MG63 (cell line): Measurements from ENCODE around the gene PARVA. TPM values are rescaled to one million over a fixed set of nuclear protein-coding genes. Genes with fewer than 3 reads are reported as not detected.

Source experiments
- DNase-seq: peaks from one replicate; pipeline ENCODE4 v3.0.0-alpha.2; 2020
- H3K27me3 ChIP-seq: fragments of 250-450 bp; sonication (Bioruptor Pico); 2 replicates; pipeline ENCODE4 v1.5.1; 2020; ENCODE audit warnings: mild to moderate bottlenecking, moderate library complexity
- H3K36me3 ChIP-seq: fragments of 250-450 bp; sonication (Bioruptor Pico); 2 replicates; pipeline ENCODE4 v1.5.1; 2020; ENCODE audit warnings: mild to moderate bottlenecking, moderate library complexity
- H3K4me3 ChIP-seq: fragments of 250-450 bp; sonication (Bioruptor Pico); 2 replicates; pipeline ENCODE4 v1.5.1; 2020; ENCODE audit warnings: mild to moderate bottlenecking, moderate library complexity
- H3K9me3 ChIP-seq: fragments of 250-450 bp; sonication (Bioruptor Pico); 2 replicates; pipeline ENCODE4 v1.5.1; 2020; ENCODE audit warnings: mild to moderate bottlenecking, moderate library complexity
- total RNA-seq: library from RNA; depleted of rRNA; stranded (reverse); fragments of >200 nt; shearing (Covaris generic); gene quantifications from 2 replicates; pipeline ENCODE4 v1.2.3, GENCODE V29; 2014; ENCODE audit warnings: low replicate concordance

PARVA gene
- total RNA-seq, 1 experiment from 2014 or later = 27.9 TPM

DNA sequence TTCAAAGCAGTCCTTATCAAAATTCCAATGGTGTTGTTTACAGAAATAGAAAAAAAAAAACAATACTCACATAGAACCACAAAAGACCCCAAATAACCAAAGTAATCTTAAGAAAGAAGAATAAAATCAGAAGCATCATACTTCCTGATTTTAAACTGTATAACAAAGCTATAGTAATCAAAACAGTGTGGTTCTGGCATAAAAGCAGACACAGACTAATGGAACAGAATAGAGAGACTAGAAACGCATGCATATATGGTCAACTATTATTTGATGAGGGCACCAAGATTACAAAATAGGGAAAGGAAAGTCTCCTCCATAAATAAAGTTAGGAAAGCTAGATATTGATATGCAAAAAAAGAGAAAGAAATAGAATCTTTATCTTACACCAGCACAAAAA is 176.8 kb downstream of the PARVA start:
- Histone ChIP-seq H3K27me3 (no peaks in the 10 kb centered on the region), H3K4me3 (no peak overlapping the region), H3K36me3 (no peaks in the 10 kb centered on the region), H3K9me3 (peaks cover 3% of the 10 kb centered on the region; the same call in 1 of the 2 replicates)
- no peak for DNase-seq

DNA sequence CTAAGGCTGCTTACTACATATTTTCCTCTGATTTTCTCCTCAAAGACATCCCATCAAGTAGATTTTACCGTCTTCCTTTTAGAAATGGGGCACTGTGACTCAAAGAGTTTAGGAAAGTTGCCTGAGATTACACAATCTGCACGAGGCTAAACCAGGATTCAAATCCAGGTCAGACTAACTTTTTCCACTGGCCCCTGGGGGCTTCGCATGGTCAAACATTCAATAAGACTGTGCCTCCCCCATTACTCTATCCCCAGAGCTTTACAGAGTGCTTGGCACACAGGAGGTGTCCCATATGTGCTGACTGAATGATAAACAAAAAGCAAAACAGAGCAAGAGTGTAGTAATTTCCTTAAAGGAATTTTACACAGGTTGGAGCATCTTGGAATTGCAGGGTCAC is 178.8 kb downstream of the PARVA start:
- Histone ChIP-seq H3K9me3 (peaks cover 3% of the 10 kb centered on the region; the same call in 1 of the 2 replicates), H3K27me3 (no peaks in the 10 kb centered on the region), H3K4me3 (no peak overlapping the region), H3K36me3 (no peaks in the 10 kb centered on the region)
- DNase-seq = no peak

DNA sequence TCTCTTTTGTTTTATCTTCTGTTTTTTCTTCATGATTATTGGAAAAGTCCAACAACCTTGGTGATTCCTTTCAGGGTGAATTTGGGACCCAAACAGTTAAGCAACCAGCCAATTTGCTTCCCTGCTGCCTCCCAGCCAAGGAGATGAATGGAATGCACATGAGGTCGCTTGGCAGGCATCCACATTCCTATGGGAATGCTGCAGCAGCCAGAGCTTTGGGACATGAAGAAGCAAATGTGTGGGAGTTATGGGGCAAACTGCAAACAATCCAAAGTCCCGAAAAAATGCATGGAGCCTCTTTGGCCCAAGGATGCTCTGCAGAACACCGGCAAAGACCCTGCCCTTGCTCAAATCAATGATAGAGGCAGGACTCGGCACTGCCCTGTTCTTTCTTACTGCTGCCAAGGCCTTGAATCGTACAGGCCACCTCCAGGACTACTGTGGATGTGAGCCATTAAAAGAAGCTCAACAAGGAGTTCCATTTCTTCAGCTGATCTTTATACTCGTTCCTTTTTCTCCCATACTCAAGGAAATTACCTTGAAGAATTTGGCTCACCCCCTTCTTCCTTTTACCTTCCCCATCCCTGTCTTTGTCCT is 179.5 kb downstream of the PARVA start:
- Histone ChIP-seq H3K27me3 (no peaks in the 10 kb centered on the region), H3K4me3 (no peak overlapping the region), H3K9me3 (peaks cover 3% of the 10 kb centered on the region; the same call in 1 of the 2 replicates), H3K36me3 (no peaks in the 10 kb centered on the region)
- peak; percentile 92 for DNase-seq

DNA sequence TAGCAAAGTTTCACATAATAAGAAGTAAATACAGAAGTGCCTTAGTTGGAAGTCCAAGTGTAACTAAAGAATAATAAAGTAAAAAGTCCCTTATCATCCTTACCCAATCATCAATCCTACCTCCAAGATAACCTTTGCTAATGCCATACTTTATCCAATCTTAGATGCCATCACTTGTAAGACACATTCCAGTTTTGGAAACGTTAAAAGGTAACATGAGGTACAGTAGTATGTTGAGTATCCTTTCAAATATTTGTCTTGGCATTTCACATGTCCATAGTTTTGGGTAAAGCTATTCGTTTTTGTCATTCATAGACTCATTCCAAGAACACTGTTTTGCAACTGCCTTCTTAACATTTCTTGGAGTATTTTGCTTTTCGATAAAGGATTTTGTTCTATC is 181.6 kb downstream of the PARVA start:
- DNase-seq = no peak
- no peaks in the 10 kb centered on the region for H3K36me3 ChIP-seq
- no peaks in the 10 kb centered on the region for H3K27me3 ChIP-seq
- no peak overlapping the region for H3K4me3 ChIP-seq
- H3K9me3 ChIP-seq = peaks cover 3% of the 10 kb centered on the region; the same call in 1 of the 2 replicates

DNA sequence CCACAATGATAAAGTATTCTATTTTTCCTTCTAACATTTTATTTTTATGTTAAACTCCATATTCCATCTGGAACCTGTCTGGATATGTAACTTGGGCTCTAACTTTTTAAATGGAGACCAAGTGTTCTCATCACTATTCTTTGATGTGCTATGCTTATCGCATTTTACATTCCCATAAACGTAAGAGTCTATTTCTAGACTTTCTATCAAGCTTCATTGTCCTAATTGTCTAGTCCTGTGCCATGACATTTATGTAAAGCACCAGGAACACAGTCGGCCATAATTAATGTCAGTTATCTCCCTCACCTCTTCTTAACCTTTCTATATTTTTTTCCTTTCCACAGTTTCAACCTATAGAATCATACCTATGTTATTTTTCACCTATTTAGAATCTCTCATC is 183.0 kb downstream of the PARVA start:
- no peak for DNase-seq
- no peaks in the 10 kb centered on the region; the same call in 1 of the 2 replicates for H3K9me3 ChIP-seq
- H3K36me3 ChIP-seq = no peaks in the 10 kb centered on the region
- no peak overlapping the region for H3K4me3 ChIP-seq
- no peaks in the 10 kb centered on the region for H3K27me3 ChIP-seq

DNA sequence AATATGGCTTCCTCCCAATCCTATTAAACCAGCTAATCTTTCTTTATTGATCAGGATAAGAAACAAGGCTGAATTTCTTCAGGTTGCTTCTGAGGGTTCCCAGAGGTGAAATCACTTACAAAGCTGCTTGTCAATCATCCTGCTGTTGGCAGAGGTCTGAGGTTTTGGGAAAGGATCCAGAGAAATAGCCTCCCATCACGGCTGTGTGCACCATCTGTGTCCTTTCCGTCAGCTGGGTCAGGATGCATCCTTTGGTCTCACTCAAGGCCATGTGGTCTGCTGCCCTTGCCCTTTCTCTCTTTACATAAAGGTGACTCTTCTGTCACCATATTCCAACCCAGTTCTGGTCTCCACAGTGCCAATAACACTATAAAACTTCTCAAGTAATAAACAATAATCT is 183.5 kb downstream of the PARVA start:
- DNase-seq = no peak
- H3K4me3 ChIP-seq = no peak overlapping the region
- H3K9me3 ChIP-seq = no peaks in the 10 kb centered on the region; the same call in 1 of the 2 replicates
- no peaks in the 10 kb centered on the region for H3K27me3 ChIP-seq
- no peaks in the 10 kb centered on the region for H3K36me3 ChIP-seq

DNA sequence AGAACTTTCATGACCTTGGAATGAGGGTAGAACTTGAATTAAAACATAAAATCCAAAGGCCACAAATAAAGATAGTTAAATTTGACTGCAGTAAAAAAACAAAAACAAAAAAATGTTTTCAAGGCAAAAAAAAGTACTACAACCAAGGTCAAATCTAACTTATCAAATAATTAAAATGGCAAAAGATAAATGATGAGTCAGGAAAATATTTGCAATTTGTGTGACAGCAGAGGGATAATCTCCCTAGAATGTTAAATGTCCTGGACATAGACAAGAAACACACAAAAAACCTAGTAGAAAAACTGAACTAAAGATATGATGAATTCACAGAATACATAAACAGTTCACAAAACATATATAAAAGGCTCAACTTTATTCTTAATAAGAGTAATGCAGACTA is 186.6 kb downstream of the PARVA start:
- no peaks in the 10 kb centered on the region for H3K36me3 ChIP-seq
- no peak for DNase-seq
- peaks cover 8% of the 10 kb centered on the region; the same call in 1 of the 2 replicates for H3K9me3 ChIP-seq
- no peaks in the 10 kb centered on the region for H3K27me3 ChIP-seq
- no peak overlapping the region for H3K4me3 ChIP-seq

DNA sequence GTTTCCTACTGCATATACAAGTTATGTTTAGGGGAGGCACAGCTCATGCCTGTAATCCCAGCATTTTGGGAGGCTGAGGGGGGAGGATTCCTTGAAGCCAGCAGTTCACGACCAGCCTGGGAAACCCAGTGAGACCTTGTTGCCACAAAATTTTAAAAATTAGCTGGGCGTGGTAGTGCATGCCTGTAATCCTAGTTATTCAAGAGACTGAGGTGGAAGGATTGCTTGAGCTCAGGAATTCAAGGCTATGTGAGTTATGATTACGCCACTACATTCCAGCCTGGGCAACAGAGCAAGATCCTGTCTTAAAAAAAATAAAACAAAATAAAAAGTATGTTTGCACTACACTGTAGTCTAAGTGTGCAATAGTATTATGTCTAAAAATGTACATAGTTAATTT is 188.0 kb downstream of the PARVA start:
- H3K9me3 ChIP-seq = peaks cover 8% of the 10 kb centered on the region; the same call in 1 of the 2 replicates
- no peaks in the 10 kb centered on the region for H3K36me3 ChIP-seq
- no peak overlapping the region for H3K4me3 ChIP-seq
- no peaks in the 10 kb centered on the region for H3K27me3 ChIP-seq
- no peak for DNase-seq

DNA sequence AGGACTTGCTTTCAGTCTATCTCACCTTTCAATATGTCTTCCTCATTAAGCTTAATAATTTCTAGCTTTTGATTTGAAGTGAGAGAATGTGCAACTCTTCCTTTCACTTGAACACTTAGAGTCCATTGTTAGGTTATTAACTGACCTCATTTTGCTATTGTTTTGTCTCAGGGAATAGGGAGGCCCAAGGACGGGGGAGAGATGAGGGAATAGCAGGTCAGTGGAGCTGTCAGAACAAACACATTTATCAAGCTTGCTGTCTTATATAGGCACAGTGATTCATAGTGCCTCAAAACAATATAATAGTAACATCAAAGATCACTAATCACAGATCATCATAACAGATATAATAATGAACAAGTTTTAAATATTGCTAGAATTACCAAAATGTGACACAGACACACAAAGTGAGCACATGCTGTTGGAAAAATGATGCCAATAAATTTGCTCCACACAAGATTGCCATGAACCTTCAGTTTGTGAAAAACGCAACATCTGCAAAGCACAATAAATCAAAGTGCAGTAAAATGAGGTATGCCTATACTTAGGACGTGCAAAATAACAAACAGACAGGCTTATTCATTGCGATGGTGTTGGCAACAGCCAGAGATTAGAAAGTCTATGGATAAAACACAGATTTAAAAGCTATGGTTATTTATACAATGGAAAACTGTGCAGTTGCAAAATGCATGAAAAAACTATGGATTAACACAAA is 190.5 kb downstream of the PARVA start:
- no peaks in the 10 kb centered on the region for H3K36me3 ChIP-seq
- H3K4me3 ChIP-seq = no peak overlapping the region
- H3K27me3 ChIP-seq = no peaks in the 10 kb centered on the region
- peaks cover 8% of the 10 kb centered on the region; the same call in 1 of the 2 replicates for H3K9me3 ChIP-seq
- no peak for DNase-seq

DNA sequence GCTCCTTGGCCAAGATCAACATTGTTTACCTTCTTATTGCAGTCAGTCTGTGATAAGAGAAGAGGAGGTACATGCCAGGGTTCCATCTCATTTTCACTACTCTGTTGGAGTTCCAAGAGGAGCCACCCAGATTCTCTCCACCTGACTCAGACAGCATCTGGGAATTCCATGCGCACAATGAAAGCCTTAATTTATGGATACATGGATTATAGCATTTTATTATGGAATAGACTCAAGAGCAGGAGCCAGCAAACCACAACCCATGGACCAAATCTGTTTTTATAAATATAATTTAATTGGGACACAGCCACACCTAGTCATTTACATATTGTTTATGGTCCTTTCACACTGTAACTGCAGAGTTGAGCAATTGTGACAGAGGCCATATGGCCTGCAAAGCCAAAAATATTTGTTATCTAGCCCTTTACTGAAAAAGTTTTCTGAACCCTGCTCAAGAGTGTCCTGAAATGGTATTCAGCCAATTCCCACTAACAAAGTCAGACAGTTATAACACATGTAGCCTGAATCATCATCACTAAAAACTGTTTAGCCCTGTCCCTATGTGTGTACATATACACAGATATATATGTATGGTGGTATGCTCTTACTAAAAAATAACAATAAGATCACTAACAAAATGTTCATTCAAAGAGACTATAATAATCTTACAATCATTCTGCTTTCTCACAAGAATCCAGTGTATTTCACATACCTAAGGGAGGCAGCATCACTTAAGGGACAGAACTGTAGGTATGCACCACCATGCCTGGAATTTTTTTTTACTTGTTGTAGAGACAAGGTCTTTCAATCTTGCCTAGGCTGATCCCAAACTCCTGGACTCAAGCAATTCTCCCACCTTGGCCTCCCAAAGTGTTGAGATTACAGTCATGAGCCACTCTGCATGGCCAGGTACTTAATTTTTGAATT is 192.4 kb downstream of the PARVA start:
- Histone ChIP-seq H3K36me3 (no peaks in the 10 kb centered on the region), H3K27me3 (no peaks in the 10 kb centered on the region), H3K4me3 (no peak overlapping the region), H3K9me3 (peaks cover 8% of the 10 kb centered on the region; the same call in 1 of the 2 replicates)
- DNase-seq = peak; percentile 32

DNA sequence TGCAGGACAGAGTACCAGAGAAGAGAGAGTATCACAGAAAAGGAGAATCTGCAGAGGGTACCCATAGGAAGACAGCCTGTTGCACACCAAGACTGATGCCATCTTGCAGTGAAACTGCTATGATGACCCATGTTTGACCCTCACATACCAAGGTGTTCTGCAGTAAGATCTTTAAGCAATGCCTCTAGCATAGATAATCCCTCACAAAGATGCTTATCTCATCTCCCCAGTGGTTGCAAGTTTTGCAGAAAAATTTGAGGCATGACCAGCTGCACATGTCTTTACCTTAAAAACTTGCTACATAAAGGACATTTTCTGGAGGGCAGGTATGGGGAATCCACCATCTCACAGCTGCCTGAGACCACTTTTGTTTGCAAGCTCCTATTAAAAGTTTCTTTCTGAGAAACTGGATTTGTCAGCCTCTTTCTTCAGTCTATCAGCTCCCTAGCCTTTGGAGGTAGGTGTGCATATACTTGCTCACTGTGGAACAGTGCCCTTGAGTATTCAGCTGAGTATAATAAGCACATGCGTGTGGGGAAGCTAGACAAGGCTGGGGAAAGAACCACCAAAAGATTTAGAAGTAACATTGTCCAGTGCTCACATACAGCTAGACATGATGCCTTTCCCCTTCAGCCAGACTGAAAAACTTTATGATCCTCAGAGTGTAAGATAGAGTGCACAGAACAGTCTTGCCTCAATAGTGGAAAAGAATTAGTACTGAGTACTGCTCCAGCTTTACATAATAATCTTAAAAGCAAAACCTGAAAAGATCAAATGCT is 196.5 kb downstream of the PARVA start:
- DNase-seq = no peak
- H3K9me3 ChIP-seq = no peaks in the 10 kb centered on the region
- H3K36me3 ChIP-seq = no peaks in the 10 kb centered on the region
- no peak overlapping the region for H3K4me3 ChIP-seq
- no peaks in the 10 kb centered on the region for H3K27me3 ChIP-seq

DNA sequence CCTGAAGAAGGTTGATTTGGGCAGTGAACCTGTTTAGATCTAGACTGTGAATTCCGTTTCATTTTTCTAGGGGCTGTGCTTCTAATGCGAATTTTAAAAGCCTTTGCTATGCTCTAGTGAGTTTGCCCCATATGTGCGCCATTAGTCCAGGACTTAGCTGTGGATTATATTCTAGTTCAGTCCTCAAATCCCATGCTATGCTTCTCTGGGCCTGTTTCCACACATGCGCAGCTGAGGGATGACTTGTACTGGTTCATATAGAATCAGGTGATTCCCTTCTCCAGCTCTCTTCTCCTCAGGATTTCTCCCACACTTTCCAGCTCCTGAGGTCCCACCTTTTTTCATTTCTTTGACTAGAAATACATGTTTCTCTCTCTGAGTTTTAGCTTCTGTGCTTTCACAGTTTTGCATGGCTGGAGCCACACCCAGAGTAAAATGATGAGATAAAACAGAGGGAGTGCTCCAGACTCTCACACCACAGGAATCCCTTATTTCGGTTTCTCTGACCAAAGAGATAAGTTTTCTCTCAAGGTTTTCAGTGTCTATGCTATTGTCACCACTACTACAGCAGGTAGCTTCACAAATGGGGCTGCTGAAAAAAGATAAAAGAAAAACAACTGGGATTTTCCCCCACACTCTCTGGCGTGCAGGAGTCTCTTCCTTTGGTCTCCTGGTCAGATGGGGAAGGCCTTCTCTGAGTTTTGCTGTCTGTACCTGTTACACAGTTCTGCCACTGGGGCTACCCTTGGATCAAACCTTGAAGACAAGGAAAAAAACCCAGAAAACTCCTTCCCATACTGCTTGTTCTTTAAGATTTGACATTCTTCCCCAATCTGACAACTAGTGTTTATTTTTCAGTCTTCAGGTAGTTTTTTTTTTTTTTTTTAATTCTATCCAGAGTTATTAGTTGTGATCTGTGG is 200.6 kb downstream of the PARVA start:
- Histone ChIP-seq H3K4me3 (no peak overlapping the region), H3K27me3 (no peaks in the 10 kb centered on the region), H3K9me3 (no peaks in the 10 kb centered on the region), H3K36me3 (no peaks in the 10 kb centered on the region)
- DNase-seq = no peak

DNA sequence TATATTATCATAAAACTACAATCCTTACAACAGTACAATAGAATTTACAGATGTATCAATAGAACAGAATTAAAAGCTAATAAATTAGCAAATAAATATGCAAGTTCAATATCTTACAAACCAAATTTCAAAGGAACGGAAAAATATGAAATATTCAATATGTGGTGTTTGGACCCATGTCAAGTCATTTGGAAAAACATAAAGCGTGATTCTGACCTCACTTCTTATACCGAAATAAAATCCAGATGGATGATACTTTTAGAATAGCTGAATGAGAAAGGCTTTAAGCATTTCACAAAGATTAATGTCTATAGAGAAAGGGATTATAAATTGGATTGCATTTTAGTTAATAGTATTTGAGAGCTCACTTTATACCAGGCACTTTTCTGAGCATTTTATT is 204.0 kb downstream of the PARVA start:
- DNase-seq = no peak
- H3K27me3 ChIP-seq = no peaks in the 10 kb centered on the region
- H3K36me3 ChIP-seq = no peaks in the 10 kb centered on the region
- H3K4me3 ChIP-seq = no peak overlapping the region
- no peaks in the 10 kb centered on the region for H3K9me3 ChIP-seq

DNA sequence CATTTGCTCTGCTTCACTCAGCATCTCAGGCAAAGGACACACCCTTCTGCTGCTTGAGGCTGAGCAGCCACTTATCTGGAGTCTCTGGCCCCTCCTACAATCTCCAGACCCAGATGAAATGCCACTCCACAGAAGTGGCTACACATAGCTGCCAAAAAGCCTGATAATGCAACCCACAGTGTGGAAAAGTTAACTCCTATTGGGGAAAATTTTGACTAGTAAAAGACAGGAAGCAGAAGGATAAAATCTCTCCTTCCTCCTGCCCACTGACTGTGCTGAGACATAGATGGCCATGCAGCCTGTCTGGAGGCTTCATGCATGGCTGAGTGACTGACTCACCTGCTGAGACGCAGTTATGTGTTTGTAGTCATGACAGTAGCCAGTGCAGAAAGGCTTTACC is 204.6 kb downstream of the PARVA start:
- no peaks in the 10 kb centered on the region for H3K27me3 ChIP-seq
- H3K36me3 ChIP-seq = no peaks in the 10 kb centered on the region
- no peaks in the 10 kb centered on the region for H3K9me3 ChIP-seq
- DNase-seq = peak; percentile 74
- no peak overlapping the region for H3K4me3 ChIP-seq
